ENCODE data around the gene IGLON5. TPM values are rescaled to one million over a fixed set of nuclear protein-coding genes. Genes with fewer than 3 reads are reported as not detected.

Gene IGLON5
- total RNA-seq, 4 donors from 2014 or later, result not detected

DNA sequence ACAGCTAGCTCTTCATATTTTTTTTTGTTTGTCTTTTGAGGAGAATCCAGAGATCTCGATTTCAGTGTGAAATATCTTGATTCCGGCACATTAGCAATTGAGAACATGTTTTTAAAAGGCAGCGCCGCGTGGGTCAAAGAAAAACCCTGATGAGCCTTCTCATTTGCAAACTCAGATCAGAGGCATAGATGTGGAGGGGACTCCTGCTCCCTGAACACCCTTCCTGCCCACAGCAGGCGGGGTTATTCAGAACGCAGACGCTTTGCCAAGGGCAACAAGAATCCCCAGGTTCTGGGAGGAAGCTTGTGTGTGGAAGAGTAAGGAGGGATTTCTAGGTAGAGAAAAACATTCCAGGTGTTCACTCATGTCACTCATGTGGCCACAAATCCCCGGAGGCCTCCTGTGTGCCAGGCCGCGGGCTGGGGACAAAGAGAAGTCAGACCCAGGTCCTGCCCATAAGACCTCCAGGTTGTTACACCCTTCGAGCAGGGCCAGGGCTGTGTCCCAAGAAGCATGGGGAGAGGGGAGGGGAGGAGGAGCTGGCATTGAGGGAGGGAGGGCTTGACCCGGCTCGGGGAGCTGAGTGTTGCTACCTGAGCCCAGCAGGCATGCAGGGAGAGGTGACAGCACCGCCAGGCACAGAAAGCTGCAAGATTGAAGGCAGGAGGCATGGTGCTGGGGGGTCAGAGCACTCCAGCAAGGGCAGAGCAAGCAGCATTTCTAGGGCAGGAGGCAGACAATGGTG lies 15.9 kb upstream of the IGLON5 start:
- intact Hi-C loops (cut with DNase I; ENCODE audit: low total_unique reads), result no loop called here
- H3K36me3 ChIP-seq, result no peaks in the 10 kb centered on the region
- DNase-seq (no peak), ATAC-seq (no peak)
- no peaks in the 10 kb centered on the region for H3K4me1 ChIP-seq
- TF ChIP-seq, protein P1, sequence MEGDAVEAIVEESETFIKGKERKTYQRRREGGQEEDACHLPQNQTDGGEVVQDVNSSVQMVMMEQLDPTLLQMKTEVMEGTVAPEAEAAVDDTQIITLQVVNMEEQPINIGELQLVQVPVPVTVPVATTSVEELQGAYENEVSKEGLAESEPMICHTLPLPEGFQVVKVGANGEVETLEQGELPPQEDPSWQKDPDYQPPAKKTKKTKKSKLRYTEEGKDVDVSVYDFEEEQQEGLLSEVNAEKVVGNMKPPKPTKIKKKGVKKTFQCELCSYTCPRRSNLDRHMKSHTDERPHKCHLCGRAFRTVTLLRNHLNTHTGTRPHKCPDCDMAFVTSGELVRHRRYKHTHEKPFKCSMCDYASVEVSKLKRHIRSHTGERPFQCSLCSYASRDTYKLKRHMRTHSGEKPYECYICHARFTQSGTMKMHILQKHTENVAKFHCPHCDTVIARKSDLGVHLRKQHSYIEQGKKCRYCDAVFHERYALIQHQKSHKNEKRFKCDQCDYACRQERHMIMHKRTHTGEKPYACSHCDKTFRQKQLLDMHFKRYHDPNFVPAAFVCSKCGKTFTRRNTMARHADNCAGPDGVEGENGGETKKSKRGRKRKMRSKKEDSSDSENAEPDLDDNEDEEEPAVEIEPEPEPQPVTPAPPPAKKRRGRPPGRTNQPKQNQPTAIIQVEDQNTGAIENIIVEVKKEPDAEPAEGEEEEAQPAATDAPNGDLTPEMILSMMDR (IDR thresholded peaks at IDR 0.05 in 4 of 5, conservative IDR thresholded peaks at IDR 0.05 in 1 of 5), result no peak
- no peak for TF ChIP-seq POLR2A (IDR thresholded peaks at IDR 0.05)
- no peak overlapping the region for H3K27ac ChIP-seq
- in situ Hi-C loops (cut with MboI; ENCODE audit: low sequenced_read_pairs in 4 of 4), result no loop called here
- H3K27me3 ChIP-seq, result no peaks in the 10 kb centered on the region
- H3K9me3 ChIP-seq, result no peaks in the 10 kb centered on the region
- no peak overlapping the region for H3K4me3 ChIP-seq

DNA sequence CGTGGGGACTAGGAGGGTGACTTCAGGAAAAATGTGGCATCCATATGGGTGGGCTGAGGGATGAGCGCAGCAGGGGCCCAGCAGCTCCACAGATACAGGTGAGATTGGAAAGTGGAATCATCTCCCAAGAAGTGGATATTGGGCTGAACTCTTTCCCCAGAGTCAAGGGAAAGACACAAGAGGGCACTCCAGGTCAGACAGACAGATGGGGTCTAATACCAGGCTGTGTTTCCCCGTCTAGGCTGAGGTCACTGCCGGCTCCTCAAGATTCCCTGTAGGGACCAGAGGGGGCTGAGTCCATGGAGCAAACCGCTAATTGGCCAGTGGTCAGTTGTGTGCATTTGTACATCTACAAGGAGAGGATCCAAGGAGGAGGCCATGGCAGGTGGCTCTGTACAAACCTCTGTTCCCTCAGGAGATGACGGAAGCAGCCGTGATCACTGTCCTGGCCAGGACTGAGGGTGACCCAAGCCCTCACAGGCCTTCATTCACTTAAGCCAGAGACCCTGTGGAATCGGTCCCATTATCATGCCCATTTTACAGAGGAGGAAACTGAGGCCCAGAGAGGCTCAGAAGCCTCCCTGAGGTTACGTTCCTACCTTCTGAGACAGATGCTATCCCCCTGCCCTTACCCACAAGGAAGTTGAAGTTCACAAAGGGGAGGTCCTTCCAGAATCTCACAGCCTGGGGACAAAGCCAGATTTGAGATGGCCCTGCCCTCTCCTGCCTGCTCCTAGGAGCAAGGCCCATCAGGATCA lies 14.9 kb upstream of the IGLON5 start:
- H3K4me1 ChIP-seq, result no peaks in the 10 kb centered on the region
- intact Hi-C loops (cut with DNase I; ENCODE audit: low total_unique reads), result no loop called here
- ATAC-seq (no peak), DNase-seq (no peak)
- no peak overlapping the region for H3K4me3 ChIP-seq
- no peaks in the 10 kb centered on the region for H3K9me3 ChIP-seq
- H3K36me3 ChIP-seq, result no peaks in the 10 kb centered on the region
- TF ChIP-seq POLR2A (IDR thresholded peaks at IDR 0.05), result no peak
- TF ChIP-seq, protein P1 (IDR thresholded peaks at IDR 0.05 in 4 of 5, conservative IDR thresholded peaks at IDR 0.05 in 1 of 5), result no peak
- H3K27ac ChIP-seq, result no peak overlapping the region
- H3K27me3 ChIP-seq, result no peaks in the 10 kb centered on the region
- in situ Hi-C loops (cut with MboI; ENCODE audit: low sequenced_read_pairs in 4 of 4), result no loop called here

DNA sequence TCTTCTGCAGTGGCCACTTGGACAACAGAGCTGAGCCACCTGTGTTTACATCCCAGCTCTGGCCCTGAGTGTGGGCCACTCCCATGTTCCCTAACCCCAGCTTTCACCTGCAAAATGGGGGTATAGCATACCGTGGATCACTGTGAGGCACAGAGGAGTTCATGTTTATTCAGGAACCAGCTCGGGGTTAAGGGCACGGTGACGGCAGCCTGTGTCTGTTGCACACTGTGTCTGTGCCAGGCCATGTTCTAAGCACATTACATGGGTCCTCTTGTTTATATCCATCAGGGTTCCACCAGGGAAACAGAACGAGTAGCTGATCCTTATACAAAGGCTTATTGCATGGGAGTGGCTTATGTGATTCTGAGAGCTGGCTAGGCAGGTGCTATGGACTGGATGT lies 14.0 kb upstream of the IGLON5 start:
- TF ChIP-seq POLR2A (IDR thresholded peaks at IDR 0.05), result no peak
- TF ChIP-seq, protein P1 (IDR thresholded peaks at IDR 0.05 in 4 of 5, conservative IDR thresholded peaks at IDR 0.05 in 1 of 5), result no peak
- no peaks in the 10 kb centered on the region for H3K4me1 ChIP-seq
- ATAC-seq (no peak), DNase-seq (no peak)
- H3K27me3 ChIP-seq, result no peaks in the 10 kb centered on the region
- H3K9me3 ChIP-seq, result no peaks in the 10 kb centered on the region
- intact Hi-C loops (cut with DNase I; ENCODE audit: low total_unique reads) (no loop called here), in situ Hi-C loops (cut with MboI; ENCODE audit: low sequenced_read_pairs in 4 of 4) (no loop called here)
- H3K27ac ChIP-seq, result no peak overlapping the region
- H3K4me3 ChIP-seq, result no peak overlapping the region
- no peaks in the 10 kb centered on the region for H3K36me3 ChIP-seq

DNA sequence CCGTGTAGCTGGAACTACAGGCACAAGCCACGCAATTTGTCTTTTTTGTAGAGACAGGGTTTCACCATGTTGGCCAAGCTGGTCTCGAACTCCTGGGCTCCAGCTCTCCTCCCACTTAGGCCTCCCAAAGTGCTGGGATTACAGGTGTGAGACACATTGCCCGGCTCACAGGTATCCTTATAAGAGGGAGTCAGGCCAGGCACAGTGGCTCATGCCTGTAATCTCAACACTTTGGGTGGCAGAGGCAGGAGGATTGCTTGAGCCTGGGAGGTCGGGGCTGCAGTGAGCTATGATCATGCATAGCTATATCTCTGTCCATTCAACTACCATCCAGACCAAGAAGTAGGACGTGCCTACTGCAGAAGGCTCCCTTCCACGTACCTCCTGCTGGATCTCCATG lies 10.2 kb upstream of the IGLON5 start:
- DNase-seq (no peak), ATAC-seq (no peak)
- in situ Hi-C loops (cut with MboI; ENCODE audit: low sequenced_read_pairs in 4 of 4), result no loop called here
- intact Hi-C loops (cut with DNase I; ENCODE audit: low total_unique reads), result no loop called here
- H3K4me3 ChIP-seq, result no peak overlapping the region
- TF ChIP-seq POLR2A (IDR thresholded peaks at IDR 0.05), result no peak
- TF ChIP-seq, protein P1 (IDR thresholded peaks at IDR 0.05 in 4 of 5, conservative IDR thresholded peaks at IDR 0.05 in 1 of 5), result no peak
- H3K9me3 ChIP-seq, result no peaks in the 10 kb centered on the region
- no peaks in the 10 kb centered on the region for H3K4me1 ChIP-seq
- no peaks in the 10 kb centered on the region for H3K27me3 ChIP-seq
- H3K27ac ChIP-seq, result no peak overlapping the region
- H3K36me3 ChIP-seq, result no peaks in the 10 kb centered on the region
